Measurements from ENCODE around the gene NCOA3. TPM values are rescaled to one million over a fixed set of nuclear protein-coding genes. Genes with fewer than 3 reads are reported as not detected.
A peak's percentile ranks its signal among the peaks of the same experiment; 100 is the strongest.
"Not testable (repeated sequence)": the region's sequence is repeated elsewhere in the genome, so short reads cannot be mapped to it uniquely, and the experiment has no call there.

The NCOA3 gene
- total and polyA plus RNA-seq, 12 donors, result 2.6 to 35.6 (median 22.2) TPM

DNA sequence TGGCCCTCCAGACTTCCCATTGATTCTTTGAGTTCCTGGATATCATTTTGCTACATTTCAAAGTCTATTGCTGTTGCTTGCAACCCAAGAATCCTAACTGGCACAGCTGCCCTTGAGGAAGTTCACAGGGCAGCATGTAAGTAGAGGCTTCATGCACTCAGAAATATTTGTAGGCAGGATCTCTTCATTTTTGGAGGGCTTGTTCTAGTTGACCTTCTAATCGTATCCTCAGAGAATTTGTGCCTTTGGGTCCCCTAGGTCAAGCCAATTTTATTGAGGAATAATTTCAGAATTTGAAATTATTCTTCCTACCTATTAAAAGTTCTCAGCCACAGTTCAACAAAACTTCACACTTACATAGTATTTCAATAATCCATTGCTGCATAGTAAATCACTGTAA lies 5.6 kb upstream of the NCOA3 start:
- no peak for DNase-seq
- WGBS, 4 donors, result 82 to 88% (median 84%) methylated on average over 1 of the region's 1 CpG
- Histone ChIP-seq H3K4me3 (no peak overlapping the region), H3K36me3 (replicated peaks in 1 of 2) (no peaks in the 10 kb centered on the region), H3K27me3 (no peaks in the 10 kb centered on the region), H3K4me1 (replicated peaks in 1 of 2) (peaks cover 19 to 22% of the 10 kb centered on the region in 2 donors), H3K27ac (no peak overlapping the region), H3K9me3 (replicated peaks in 1 of 3) (no peaks in the 10 kb centered on the region)
- intact Hi-C loops (cut with DNase I), result loop anchor here in 1 of 2 donors (10.0 kb wide), 1 partner anchor 101 kb away; no protein-coding TSS in a partner anchor
- TF ChIP-seq, protein P1, sequence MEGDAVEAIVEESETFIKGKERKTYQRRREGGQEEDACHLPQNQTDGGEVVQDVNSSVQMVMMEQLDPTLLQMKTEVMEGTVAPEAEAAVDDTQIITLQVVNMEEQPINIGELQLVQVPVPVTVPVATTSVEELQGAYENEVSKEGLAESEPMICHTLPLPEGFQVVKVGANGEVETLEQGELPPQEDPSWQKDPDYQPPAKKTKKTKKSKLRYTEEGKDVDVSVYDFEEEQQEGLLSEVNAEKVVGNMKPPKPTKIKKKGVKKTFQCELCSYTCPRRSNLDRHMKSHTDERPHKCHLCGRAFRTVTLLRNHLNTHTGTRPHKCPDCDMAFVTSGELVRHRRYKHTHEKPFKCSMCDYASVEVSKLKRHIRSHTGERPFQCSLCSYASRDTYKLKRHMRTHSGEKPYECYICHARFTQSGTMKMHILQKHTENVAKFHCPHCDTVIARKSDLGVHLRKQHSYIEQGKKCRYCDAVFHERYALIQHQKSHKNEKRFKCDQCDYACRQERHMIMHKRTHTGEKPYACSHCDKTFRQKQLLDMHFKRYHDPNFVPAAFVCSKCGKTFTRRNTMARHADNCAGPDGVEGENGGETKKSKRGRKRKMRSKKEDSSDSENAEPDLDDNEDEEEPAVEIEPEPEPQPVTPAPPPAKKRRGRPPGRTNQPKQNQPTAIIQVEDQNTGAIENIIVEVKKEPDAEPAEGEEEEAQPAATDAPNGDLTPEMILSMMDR (IDR thresholded peaks at IDR 0.05), result no peak
- no peak for TF ChIP-seq POLR2A (IDR thresholded peaks at IDR 0.05)

DNA sequence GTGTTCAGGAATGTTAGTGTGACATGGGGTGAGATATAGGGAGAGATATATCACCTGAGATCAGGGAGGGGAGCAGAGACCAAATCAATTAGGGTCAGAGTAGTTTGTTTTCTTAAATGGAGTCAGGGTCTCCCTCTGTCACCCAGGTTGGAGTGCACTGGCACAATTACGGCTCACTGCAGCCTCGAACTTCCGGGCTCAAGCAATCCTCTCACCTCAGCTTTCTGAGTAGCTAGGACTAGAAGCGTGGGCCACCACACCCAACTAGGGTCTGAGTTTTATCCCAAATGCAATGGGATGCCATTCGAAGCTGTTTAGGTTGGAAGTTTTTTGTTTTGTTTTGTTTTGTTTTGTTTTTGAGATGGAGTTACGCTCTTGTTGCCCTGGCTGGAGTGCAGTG lies 3.1 kb upstream of the NCOA3 start:
- DNase-seq, result no peak

DNA sequence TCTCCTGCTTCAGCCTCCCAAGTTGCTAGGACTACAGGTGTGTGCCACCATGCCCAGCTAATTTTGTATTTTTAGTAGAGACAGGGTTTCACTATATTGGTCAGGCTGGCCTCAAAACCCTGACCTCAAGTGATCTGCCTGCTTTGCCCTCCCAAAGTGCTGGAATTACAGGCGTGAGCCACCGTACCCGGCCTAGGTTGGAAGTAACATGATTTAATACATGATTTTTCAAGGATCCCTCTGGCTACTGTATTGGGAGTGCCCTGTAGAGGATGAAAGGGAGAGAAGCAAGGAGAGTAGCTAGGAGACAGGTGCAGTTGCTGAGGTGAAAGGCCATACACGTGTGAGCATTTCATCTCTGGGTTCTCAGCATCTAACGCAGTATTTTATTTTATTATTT lies 2.6 kb upstream of the NCOA3 start:
- peaks cover 15 to 24% of the 10 kb centered on the region in 2 donors for H3K4me1 ChIP-seq (replicated peaks in 1 of 2)
- no peak overlapping the region for H3K27ac ChIP-seq
- no peak for TF ChIP-seq POLR2A (IDR thresholded peaks at IDR 0.05)
- TF ChIP-seq, protein P1 (IDR thresholded peaks at IDR 0.05), result no peak
- no peak for DNase-seq
- H3K27me3 ChIP-seq, result no peaks in the 10 kb centered on the region
- no peaks in the 10 kb centered on the region for H3K36me3 ChIP-seq (replicated peaks in 1 of 2)
- intact Hi-C loops (cut with DNase I), result loop anchor here in 1 of 2 donors (10.0 kb wide), 1 partner anchor 104 kb away; no protein-coding TSS in a partner anchor
- WGBS, 4 donors, result 93 to 97% (median 94%) methylated on average over 5 of the region's 5 CpGs
- no peak overlapping the region for H3K4me3 ChIP-seq
- no peaks in the 10 kb centered on the region for H3K9me3 ChIP-seq (replicated peaks in 1 of 3)

More for the DNA sequence above, 3.1 kb upstream of the NCOA3 start:
- no peak overlapping the region for H3K4me3 ChIP-seq
- H3K27me3 ChIP-seq, result no peaks in the 10 kb centered on the region
- H3K27ac ChIP-seq, result no peak overlapping the region
- no peaks in the 10 kb centered on the region for H3K9me3 ChIP-seq (replicated peaks in 1 of 3)
- 93 to 96% (median 94%) methylated on average over 5 to 6 of the region's 6 CpGs for WGBS, 4 donors
- TF ChIP-seq, protein P1 (IDR thresholded peaks at IDR 0.05), result no peak
- no peak for TF ChIP-seq POLR2A (IDR thresholded peaks at IDR 0.05)
- H3K4me1 ChIP-seq (replicated peaks in 1 of 2), result peaks cover 17 to 24% of the 10 kb centered on the region in 2 donors
- no peaks in the 10 kb centered on the region for H3K36me3 ChIP-seq (replicated peaks in 1 of 2)
- intact Hi-C loops (cut with DNase I), result loop anchor here in 1 of 2 donors (10.0 kb wide), 1 partner anchor 104 kb away; no protein-coding TSS in a partner anchor

DNA sequence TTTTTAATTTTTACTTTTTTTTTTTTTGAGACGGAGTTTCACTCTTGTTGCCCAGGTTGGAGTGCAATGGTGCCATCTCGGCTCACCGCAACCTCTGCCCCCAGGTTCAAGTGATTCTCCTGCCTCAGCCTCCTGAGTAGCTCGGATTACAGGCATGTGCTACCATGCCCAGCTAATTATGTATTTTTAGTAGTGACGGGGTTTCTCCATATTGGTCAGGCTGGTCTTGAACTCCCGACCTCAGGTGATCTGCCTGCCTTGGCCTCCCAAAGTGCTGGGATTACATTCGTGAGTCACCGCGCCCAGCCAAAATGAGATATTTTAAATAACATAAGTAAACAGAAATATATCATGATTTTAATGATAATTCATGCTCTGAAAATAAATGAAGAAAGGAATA lies 1.6 kb upstream of the NCOA3 start:
- not testable (repeated sequence) for DNase-seq; H3K27ac ChIP-seq; H3K4me3 ChIP-seq; H3K9me3 ChIP-seq (replicated peaks in 1 of 3); H3K27me3 ChIP-seq; H3K36me3 ChIP-seq (replicated peaks in 1 of 2)
- H3K4me1 ChIP-seq (replicated peaks in 1 of 2), result peaks cover 14 to 25% of the 10 kb centered on the region in 2 donors
- WGBS, 4 donors, result 95 to 99% (median 97%) methylated on average over 9 of the region's 9 CpGs
- intact Hi-C loops (cut with DNase I), result loop anchor here in 1 of 2 donors (10.0 kb wide), 1 partner anchor 65 kb away; no protein-coding TSS in a partner anchor

DNA sequence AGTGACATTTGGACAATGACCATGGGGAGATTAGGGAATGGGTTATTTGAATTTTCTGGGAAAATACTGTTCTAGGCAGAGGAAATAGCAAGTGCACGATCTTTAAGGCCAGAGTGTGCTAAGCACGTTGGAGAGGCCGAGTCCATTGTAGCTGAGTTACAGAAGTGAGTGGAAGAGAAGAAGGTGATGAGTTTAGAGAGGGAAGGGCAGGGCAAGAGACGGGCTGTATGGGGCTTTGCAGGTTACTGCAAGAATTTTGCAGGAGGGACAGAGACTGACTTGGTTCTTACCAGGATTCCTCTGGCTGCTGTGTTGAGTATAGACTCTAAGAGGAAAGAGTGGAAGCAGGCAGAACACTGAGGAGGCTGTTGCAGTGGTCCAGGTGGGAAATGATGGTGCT lies 1.1 kb upstream of the NCOA3 start:
- Histone ChIP-seq H3K4me3 (no peak overlapping the region), H3K4me1 (replicated peaks in 1 of 2) (peaks cover 14 to 25% of the 10 kb centered on the region in 2 donors), H3K27ac (peak overlapping the region in 1 of 5 donors; percentile 94), H3K9me3 (replicated peaks in 1 of 3) (no peaks in the 10 kb centered on the region), H3K27me3 (no peaks in the 10 kb centered on the region), H3K36me3 (replicated peaks in 1 of 2) (no peaks in the 10 kb centered on the region)
- DNase-seq, result no peak
- intact Hi-C loops (cut with DNase I), result loop anchor here in 1 of 2 donors (10.0 kb wide), 1 partner anchor 64 kb away; no protein-coding TSS in a partner anchor
- no peak for TF ChIP-seq POLR2A (IDR thresholded peaks at IDR 0.05)
- TF ChIP-seq, protein P1 (IDR thresholded peaks at IDR 0.05), result no peak
- WGBS, 4 donors, result 58 to 80% (median 62%) methylated on average over 4 of the region's 4 CpGs

Data from adrenal gland (tissue), 12 donors.